H9 (cell line): Measurements from ENCODE around the gene ASXL1. TPM values are rescaled to one million over a fixed set of nuclear protein-coding genes. Genes with fewer than 3 reads are reported as not detected.

Source experiments
- DNase-seq: peaks from one replicate; pipeline ENCODE4 v3.0.0-alpha.2; 2017
- H2AFZ ChIP-seq: one replicate; pipeline ENCODE4 v1.6.1; 2013; ENCODE audit warnings: mild to moderate bottlenecking, low read length, control low read depth, moderate library complexity
- H2AK5ac ChIP-seq: 2 replicates; pipeline ENCODE4 v1.6.1; 2013; ENCODE audit warnings: low read length, control low read depth, mixed read lengths; ENCODE audit not compliant: insufficient read length
- H2BK120ac ChIP-seq: one replicate; pipeline ENCODE4 v1.6.1; 2013; ENCODE audit warnings: low read depth, mild to moderate bottlenecking, low read length, control low read depth, inconsistent platforms; ENCODE audit not compliant: poor library complexity, severe bottlenecking
- H2BK12ac ChIP-seq: 2 replicates; pipeline ENCODE4 v1.6.1; 2013; ENCODE audit warnings: low read length, control low read depth, mixed read lengths, low read depth; ENCODE audit not compliant: insufficient read length
- H2BK15ac ChIP-seq: 2 replicates; pipeline ENCODE4 v1.6.1; 2013; ENCODE audit warnings: low read depth, low read length, control low read depth
- H2BK20ac ChIP-seq: one replicate; pipeline ENCODE4 v1.6.1; 2013; ENCODE audit warnings: low read depth, mild to moderate bottlenecking, low read length, control low read depth, inconsistent platforms; ENCODE audit not compliant: poor library complexity, severe bottlenecking
- H2BK5ac ChIP-seq: 2 replicates; pipeline ENCODE4 v1.6.1; 2013; ENCODE audit warnings: low read length, control low read depth, mixed read lengths; ENCODE audit not compliant: insufficient read length
- H3K14ac ChIP-seq: 2 replicates; pipeline ENCODE4 v1.6.1; 2013; ENCODE audit warnings: low read length, control low read depth; ENCODE audit not compliant: insufficient read depth
- H3K18ac ChIP-seq: 2 replicates; pipeline ENCODE4 v1.6.1; 2013; ENCODE audit warnings: low read depth, mild to moderate bottlenecking, mixed read lengths, low read length, control low read depth; ENCODE audit not compliant: insufficient read length
- H3K23ac ChIP-seq: 2 replicates; pipeline ENCODE4 v1.6.1; 2013; ENCODE audit warnings: low read length, control low read depth, mixed read lengths, low read depth; ENCODE audit not compliant: insufficient read length
- H3K23me2 ChIP-seq: 2 replicates; pipeline ENCODE4 v1.6.1; 2013; ENCODE audit warnings: low read depth, mild to moderate bottlenecking, mixed read lengths, low read length, control low read depth; ENCODE audit not compliant: insufficient read length, poor library complexity, severe bottlenecking
- H3K27ac ChIP-seq: 2 replicates; pipeline ENCODE4 v1.5.1; 2013; ENCODE audit warnings: low read length, control low read depth, mixed read lengths, low read depth; ENCODE audit not compliant: insufficient read length
- H3K27me3 ChIP-seq: 2 replicates; pipeline ENCODE4 v1.6.1; 2013; ENCODE audit warnings: low read length, control low read depth, inconsistent platforms; ENCODE audit not compliant: insufficient read depth
- H3K4ac ChIP-seq: 2 replicates; pipeline ENCODE4 v1.6.1; 2013; ENCODE audit warnings: low read depth, mild to moderate bottlenecking, control low read depth, inconsistent platforms, low read length, moderate library complexity
- H3K4me1 ChIP-seq: 2 replicates; pipeline ENCODE4 v1.6.1; 2013; ENCODE audit warnings: low read length, control low read depth, inconsistent platforms; ENCODE audit not compliant: insufficient read depth
- H3K4me2 ChIP-seq: 2 replicates; pipeline ENCODE4 v1.6.1; 2013; ENCODE audit warnings: low read length, control low read depth, mixed read lengths; ENCODE audit not compliant: insufficient read length, insufficient read depth
- H3K56ac ChIP-seq: 2 replicates; pipeline ENCODE4 v1.6.1; 2013; ENCODE audit warnings: low read depth, mild to moderate bottlenecking, mixed read lengths, low read length, control low read depth; ENCODE audit not compliant: insufficient read length
- H3K79me1 ChIP-seq: 2 replicates; pipeline ENCODE4 v1.6.1; 2013; ENCODE audit warnings: low read depth, mild to moderate bottlenecking, moderate library complexity, low read length, control low read depth, inconsistent platforms; ENCODE audit not compliant: insufficient read depth, poor library complexity, severe bottlenecking
- H3K79me2 ChIP-seq: 2 replicates; pipeline ENCODE4 v1.6.1; 2013; ENCODE audit warnings: low read length, control low read depth, inconsistent platforms; ENCODE audit not compliant: insufficient read depth
- H3K9ac ChIP-seq: 2 replicates; pipeline ENCODE4 v1.6.1; 2013; ENCODE audit warnings: low read length, control low read depth, mixed read lengths; ENCODE audit not compliant: insufficient read length; ENCODE audit errors: extremely low read depth
- H3K9me3 ChIP-seq: one replicate; pipeline ENCODE4 v1.6.1; 2013; ENCODE audit warnings: low read depth, low read length, inconsistent platforms; ENCODE audit not compliant: control insufficient read depth
- H3T11ph ChIP-seq: one replicate; pipeline ENCODE4 v1.6.1; 2013; ENCODE audit warnings: mild to moderate bottlenecking, low read length, control low read depth, inconsistent platforms
- H4K20me1 ChIP-seq: one replicate; pipeline ENCODE4 v1.6.1; 2013; ENCODE audit not compliant: control insufficient read depth, insufficient read length, insufficient read depth
- H4K5ac ChIP-seq: 2 replicates; pipeline ENCODE4 v1.6.1; 2013; ENCODE audit warnings: low read depth, mild to moderate bottlenecking, mixed read lengths, low read length, control low read depth; ENCODE audit not compliant: insufficient read length
- H4K8ac ChIP-seq: replicated peaks from 2 replicates; pipeline ENCODE4 v1.6.1; 2013; ENCODE audit warnings: low read length, control low read depth, mixed read lengths, low read depth; ENCODE audit not compliant: insufficient read length
- H4K91ac ChIP-seq: 2 replicates; pipeline ENCODE4 v1.6.1; 2013; ENCODE audit warnings: low read depth, mild to moderate bottlenecking, moderate library complexity, mixed read lengths, low read length, control low read depth; ENCODE audit not compliant: insufficient read length
- H3K27ac Mint-ChIP-seq, 3 experiments: 2 replicates in 2 of 3; 3 replicates in 1 of 3; pipeline ENCODE4 v1.8.0; 2020 to 2021; ENCODE audit warnings: mixed read lengths in 3 of 3, mild to moderate bottlenecking in 1 of 3, moderate library complexity in 1 of 3
- H3K27me3 Mint-ChIP-seq: 2 replicates; pipeline ENCODE4 v1.8.0; 2021; ENCODE audit warnings: low read depth, mild to moderate bottlenecking, moderate library complexity, mixed read lengths
- H3K36me3 Mint-ChIP-seq, 3 experiments: 2 replicates in 2 of 3; 3 replicates in 1 of 3; pipeline ENCODE4 v1.8.0; 2020 to 2021; ENCODE audit warnings: low read depth in 3 of 3, mixed read lengths in 3 of 3; ENCODE audit not compliant: insufficient read depth in 1 of 3
- H3K4me1 Mint-ChIP-seq, 2 experiments: 2 replicates each; pipeline ENCODE4 v1.8.0; 2020; ENCODE audit warnings: mixed read lengths in 2 of 2
- H3K4me3 Mint-ChIP-seq, 2 experiments: 2 replicates in 1 of 2; 3 replicates in 1 of 2; pipeline ENCODE4 v1.8.0; 2020 to 2021; ENCODE audit warnings: mild to moderate bottlenecking in 2 of 2, mixed read lengths in 2 of 2, moderate library complexity in 1 of 2
- H3K9me3 Mint-ChIP-seq, 2 experiments: 2 replicates in 1 of 2; 3 replicates in 1 of 2; pipeline ENCODE4 v1.8.0; 2020; ENCODE audit warnings: mild to moderate bottlenecking in 2 of 2, mixed read lengths in 2 of 2, moderate library complexity in 1 of 2
- CTCF ChIP-seq: fragments of 200-600 bp; sonication (generic); conservative IDR thresholded peaks from 3 replicates; pipeline ENCODE4 v1.8.0; 2021; ENCODE audit warnings: antibody characterized with exemption, mild to moderate bottlenecking
- WGBS: extraction: QIAGEN DNeasy Blood & Tissue Kit; methylation state at CpG from one replicate; pipeline ENCODE4 v1.1.7; 2013; ENCODE audit warnings: missing lambda C conversion rate, low lambda C conversion rate, mixed read lengths; ENCODE audit not compliant: insufficient read length; ENCODE audit errors: extremely low coverage; 5-methylcytosine and 5-hydroxymethylcytosine counted together
- total RNA-seq: library from RNA; stranded (reverse); gene quantifications from 2 replicates; pipeline ENCODE4 v1.2.1, GENCODE V29; 2021

The ASXL1 gene
- total RNA-seq, 1 experiment from 2014 or later = 39.5 TPM

- no CpG with 5 or more reads among the region's 10 CpGs for WGBS
- H3K79me1 ChIP-seq = no peaks in the 10 kb centered on the region
- H3K23me2 ChIP-seq = no peaks in the 10 kb centered on the region
- no peak overlapping the region for H2BK120ac ChIP-seq
- H2BK20ac ChIP-seq = no peak overlapping the region
- DNase-seq = no peak
- H3K27me3 ChIP-seq = no peaks in the 10 kb centered on the region
- no peak overlapping the region for H3K4me3 Mint-ChIP-seq
- H3K79me2 ChIP-seq = no peaks in the 10 kb centered on the region
- H4K8ac ChIP-seq = no peak overlapping the region
- no peaks in the 10 kb centered on the region for H3K4me1 ChIP-seq
- no peak overlapping the region for H3T11ph ChIP-seq
- no peak overlapping the region for H3K14ac ChIP-seq
- no peaks in the 10 kb centered on the region for H3K27me3 Mint-ChIP-seq
- no peak overlapping the region for H2BK12ac ChIP-seq
- no peak overlapping the region for H3K4ac ChIP-seq
- H2BK5ac ChIP-seq = no peak overlapping the region
- no peaks in the 10 kb centered on the region for H3K9me3 Mint-ChIP-seq
- no peak overlapping the region for H2AK5ac ChIP-seq
- no peak overlapping the region for H4K5ac ChIP-seq
- no peak overlapping the region for H3K4me2 ChIP-seq
- no peak for TF ChIP-seq CTCF
- no peak overlapping the region for H3K18ac ChIP-seq
- no peak overlapping the region for H3K23ac ChIP-seq
- H3K4me1 Mint-ChIP-seq = peaks cover 27 to 30% of the 10 kb centered on the region in 2 experiments
- no peak overlapping the region for H4K91ac ChIP-seq
- no peaks in the 10 kb centered on the region for H3K9me3 ChIP-seq
- peaks cover 10 to 27% (median 21%) of the 10 kb centered on the region in 3 experiments; a peak in 5 of 7 replicates for H3K36me3 Mint-ChIP-seq
- H2BK15ac ChIP-seq = no peak overlapping the region
- no peak overlapping the region for H3K27ac Mint-ChIP-seq
- H3K27ac ChIP-seq = no peak overlapping the region
- no peak overlapping the region for H2AFZ ChIP-seq
- H3K56ac ChIP-seq = no peak overlapping the region
- no peak overlapping the region for H3K9ac ChIP-seq
- H4K20me1 ChIP-seq = no peaks in the 10 kb centered on the region
Observed at GRCh38 chr20:32442630-32443373, 84.7 kb downstream of the ASXL1 start.
